ENCODE measurements around the gene ZNF558.

ZNF558 gene

GRCh38 chr19:8850488-8850887 is 18.4 kb upstream of the ZNF558 start:
- no peak for TF ChIP-seq EZH2phosphoT487 (conservative IDR thresholded peaks at IDR 0.05; ENCODE audit: low read length)
- no peak for TF ChIP-seq CTCF (IDR thresholded peaks at IDR 0.05; ENCODE audit: insufficient read depth, low read length, poor library complexity, severe bottlenecking)
- H3K9me2 ChIP-seq (replicated peaks; ENCODE audit: insufficient read depth, low read length), result no peaks in the 10 kb centered on the region
- no peaks in the 10 kb centered on the region for H3F3A ChIP-seq (ENCODE audit: insufficient read depth)
- H3K27ac ChIP-seq (ENCODE audit: low read depth, low read length), result no peak overlapping the region
- H3K4me2 ChIP-seq (ENCODE audit: low read depth, low read length, poor library complexity, severe bottlenecking), result no peak overlapping the region
- no peak overlapping the region for H3K4me3 ChIP-seq (ENCODE audit: insufficient read depth, low read length, poor library complexity, severe bottlenecking)
- H3K79me2 ChIP-seq (ENCODE audit: insufficient read depth, low read length), result no peaks in the 10 kb centered on the region
- no peaks in the 10 kb centered on the region for H4K20me1 ChIP-seq (ENCODE audit: low read depth, low read length)
- H3K27me3 ChIP-seq (ENCODE audit: low read length), result no peaks in the 10 kb centered on the region
- H3K36me3 ChIP-seq (ENCODE audit: low read length), result no peaks in the 10 kb centered on the region
- H2AFZ ChIP-seq (ENCODE audit: low read depth, low read length, severe bottlenecking), result no peak overlapping the region
- H3K9me3 ChIP-seq (ENCODE audit: insufficient read depth, low read length), result no peaks in the 10 kb centered on the region
- H3K9ac ChIP-seq (ENCODE audit: low read length), result no peak overlapping the region

GRCh38 chr19:8849232-8849631 is 17.1 kb upstream of the ZNF558 start:
- H3K9me3 ChIP-seq (ENCODE audit: insufficient read depth, low read length), result no peaks in the 10 kb centered on the region
- H3K9ac ChIP-seq (ENCODE audit: low read length), result no peak overlapping the region
- no peaks in the 10 kb centered on the region for H3K9me2 ChIP-seq (replicated peaks; ENCODE audit: insufficient read depth, low read length)
- no peaks in the 10 kb centered on the region for H4K20me1 ChIP-seq (ENCODE audit: low read depth, low read length)
- no peak overlapping the region for H3K4me3 ChIP-seq (ENCODE audit: insufficient read depth, low read length, poor library complexity, severe bottlenecking)
- H3K4me2 ChIP-seq (ENCODE audit: low read depth, low read length, poor library complexity, severe bottlenecking), result no peak overlapping the region
- no peaks in the 10 kb centered on the region for H3K27me3 ChIP-seq (ENCODE audit: low read length)
- TF ChIP-seq CTCF (IDR thresholded peaks at IDR 0.05; ENCODE audit: insufficient read depth, low read length, poor library complexity, severe bottlenecking) (no peak), EZH2phosphoT487 (conservative IDR thresholded peaks at IDR 0.05; ENCODE audit: low read length) (no peak)
- H3F3A ChIP-seq (ENCODE audit: insufficient read depth), result no peaks in the 10 kb centered on the region
- no peak overlapping the region for H2AFZ ChIP-seq (ENCODE audit: low read depth, low read length, severe bottlenecking)
- no peak overlapping the region for H3K27ac ChIP-seq (ENCODE audit: low read depth, low read length)
- H3K36me3 ChIP-seq (ENCODE audit: low read length), result no peaks in the 10 kb centered on the region
- H3K79me2 ChIP-seq (ENCODE audit: insufficient read depth, low read length), result no peaks in the 10 kb centered on the region

GRCh38 chr19:8846819-8847218 is 14.7 kb upstream of the ZNF558 start:
- Histone ChIP-seq H3K4me3 (ENCODE audit: insufficient read depth, low read length, poor library complexity, severe bottlenecking) (no peak overlapping the region), H3K79me2 (ENCODE audit: insufficient read depth, low read length) (no peaks in the 10 kb centered on the region), H3K4me2 (ENCODE audit: low read depth, low read length, poor library complexity, severe bottlenecking) (no peak overlapping the region), H3K9me2 (replicated peaks; ENCODE audit: insufficient read depth, low read length) (no peaks in the 10 kb centered on the region), H3K27ac (ENCODE audit: low read depth, low read length) (no peak overlapping the region), H3K9ac (ENCODE audit: low read length) (no peak overlapping the region), H3K27me3 (ENCODE audit: low read length) (no peaks in the 10 kb centered on the region), H3F3A (ENCODE audit: insufficient read depth) (no peaks in the 10 kb centered on the region), H3K36me3 (ENCODE audit: low read length) (no peaks in the 10 kb centered on the region), H2AFZ (ENCODE audit: low read depth, low read length, severe bottlenecking) (no peak overlapping the region), H4K20me1 (ENCODE audit: low read depth, low read length) (no peaks in the 10 kb centered on the region), H3K9me3 (ENCODE audit: insufficient read depth, low read length) (no peaks in the 10 kb centered on the region)
- TF ChIP-seq CTCF (IDR thresholded peaks at IDR 0.05; ENCODE audit: insufficient read depth, low read length, poor library complexity, severe bottlenecking) (no peak), EZH2phosphoT487 (conservative IDR thresholded peaks at IDR 0.05; ENCODE audit: low read length) (no peak)

Data from SU-DHL-6 (cell line).